Peyer's patch (tissue), 4 donors: ENCODE measurements around the gene TMEM242.

Source experiments
- CTCF ChIP-seq, 6 experiments: fragments of 450-650 bp in 4 of 6; fragments of 200-600 bp in 2 of 6; sonication (generic) in 1 of 6; IDR thresholded peaks; one replicate each; pipeline ENCODE4 v1.5.1; 2017 to 2019; ENCODE audit warnings: antibody characterized with exemption in 6 of 6, mild to moderate bottlenecking in 3 of 6, moderate library complexity in 1 of 6
- POLR2A ChIP-seq, 2 donors: fragments of 450-650 bp; IDR thresholded peaks; one replicate each; pipeline ENCODE4 v1.5.1; 2017; ENCODE audit warnings: antibody characterized with exemption in 2 of 2, mild to moderate bottlenecking in 2 of 2, moderate library complexity in 2 of 2

- TF ChIP-seq CTCF (IDR thresholded peaks at IDR 0.05) (no peak), POLR2A (IDR thresholded peaks at IDR 0.05) (no peak)
These were observed 10.6 kb downstream of the TMEM242 start for GRCh38 chr6:157312757-157313156.
